Activated CD8-positive, alpha-beta memory T cell treated with anti-CD3 and anti-CD28 coated beads, Interleukin-2, amount 50 U/mL, for 48 hours (primary cell): ENCODE data around the gene GPR27.

Experiments
- DNase-seq: peaks from one replicate; pipeline ENCODE4 v3.0.0-alpha.2; 2020

The GPR27 gene

GRCh38 chr3:71786551-71786950 lies 32.9 kb downstream of the GPR27 start:
- DNase-seq = no peak

- DNase-seq = no peak
These were observed 34.3 kb downstream of the GPR27 start for GRCh38 chr3:71787851-71788405.

- DNase-seq = no peak
These were observed 36.3 kb downstream of the GPR27 start for GRCh38 chr3:71789922-71790321.

- DNase-seq = no peak
These were observed 38.0 kb downstream of the GPR27 start for GRCh38 chr3:71791634-71792033.

GRCh38 chr3:71796290-71796689 lies 42.6 kb downstream of the GPR27 start:
- no peak for DNase-seq

GRCh38 chr3:71797455-71797854 lies 43.8 kb downstream of the GPR27 start:
- DNase-seq = no peak

- no peak for DNase-seq
These were observed 46.4 kb downstream of the GPR27 start for GRCh38 chr3:71800023-71800422.

GRCh38 chr3:71801986-71802385 lies 48.3 kb downstream of the GPR27 start:
- no peak for DNase-seq

- no peak for DNase-seq
These were observed 49.6 kb downstream of the GPR27 start for GRCh38 chr3:71803248-71803647.

GRCh38 chr3:71805199-71805598 lies 51.5 kb downstream of the GPR27 start:
- no peak for DNase-seq

- DNase-seq = no peak
These were observed 52.0 kb downstream of the GPR27 start for GRCh38 chr3:71805691-71806090.
